Vagina (tissue), 2 donors: ENCODE data around the gene BACE2. TPM values are rescaled to one million over a fixed set of nuclear protein-coding genes. Genes with fewer than 3 reads are reported as not detected.

Source experiments
- DNase-seq, 2 donors: peaks; one replicate each; pipeline ENCODE4 v3.0.0-alpha.2; 2017; ENCODE audit errors: extremely low spot score in 2 of 2
- H3K27ac ChIP-seq: fragments of 200-600 bp; sonication (generic); one replicate; pipeline ENCODE4 v1.5.1; 2019
- H3K27me3 ChIP-seq: fragments of 200-600 bp; sonication (generic); one replicate; pipeline ENCODE4 v1.5.1; 2019
- H3K36me3 ChIP-seq, 2 donors: fragments of 200-600 bp; sonication (generic); one replicate each; pipeline ENCODE4 v1.5.1; 2017 to 2019
- H3K4me1 ChIP-seq: fragments of 200-600 bp; sonication (generic); one replicate; pipeline ENCODE4 v1.5.1; 2019
- H3K4me3 ChIP-seq, 2 donors: fragments of 200-600 bp; sonication (generic); 1 replicate in 1 of 2; 2 replicates in 1 of 2; pipeline ENCODE4 v1.5.1; 2016 to 2019
- H3K9me3 ChIP-seq: fragments of 200-600 bp; sonication (generic); one replicate; pipeline ENCODE4 v1.5.1; 2019
- CTCF ChIP-seq, 3 experiments: fragments of 450-650 bp in 2 of 3; fragments of 200-600 bp in 1 of 3; sonication (generic) in 1 of 3; IDR thresholded peaks; one replicate each; pipeline ENCODE4 v1.5.1; 2017 to 2019; ENCODE audit warnings: antibody characterized with exemption in 3 of 3, mild to moderate bottlenecking in 2 of 3, moderate library complexity in 2 of 3
- POLR2A ChIP-seq, 2 donors: fragments of 450-650 bp; IDR thresholded peaks; one replicate each; pipeline ENCODE4 v1.6.1; 2017; ENCODE audit warnings: antibody characterized with exemption in 2 of 2, mild to moderate bottlenecking in 2 of 2, moderate library complexity in 2 of 2
- POLR2AphosphoS5 ChIP-seq, 2 donors: sonication (generic); formaldehyde crosslinking; IDR thresholded peaks; one replicate each; pipeline ENCODE4 v1.9.0; 2017; ENCODE audit warnings: antibody characterized with exemption in 2 of 2, mild to moderate bottlenecking in 2 of 2, low read depth in 1 of 2; ENCODE audit not compliant: insufficient read depth in 1 of 2
- intact Hi-C: fragments of 100-400 bp; cut with DNase I; formaldehyde crosslinking; loops from one replicate; pipeline ENCODE4 v1.15.1; 2023
- total RNA-seq: library from RNA; depleted of rRNA; stranded (reverse); fragments of >200 nt; gene quantifications from one replicate; pipeline ENCODE4 v1.2.3, GENCODE V29; 2016

BACE2 gene
- total RNA-seq, 1 donor from 2014 or later, result 43.7 TPM

GRCh38 chr21:41317063-41317392, 149.1 kb downstream of the BACE2 start:
- Histone ChIP-seq H3K36me3 (no peaks in the 10 kb centered on the region), H3K27me3 (peaks cover 5% of the 10 kb centered on the region), H3K27ac (no peak overlapping the region), H3K4me3 (peak overlapping the region; percentile 22 to 36), H3K9me3 (no peaks in the 10 kb centered on the region), H3K4me1 (peaks cover 13% of the 10 kb centered on the region)
- no peak for DNase-seq
- intact Hi-C loops, result no loop called here
- TF ChIP-seq CTCF (IDR thresholded peaks at IDR 0.05) (no peak), POLR2A (IDR thresholded peaks at IDR 0.05) (no peak), POLR2AphosphoS5 (IDR thresholded peaks at IDR 0.05; ENCODE audit: insufficient read depth in 1 of 2, low read depth in 1 of 2) (no peak)

- no peak overlapping the region for H3K27ac ChIP-seq
Measured at GRCh38 chr21:41317458-41317857, 149.5 kb downstream of the BACE2 start.

GRCh38 chr21:41318218-41318617, 150.3 kb downstream of the BACE2 start:
- no peak overlapping the region for H3K27ac ChIP-seq

More at GRCh38 chr21:41317458-41317857, 149.5 kb downstream of the BACE2 start:
- TF ChIP-seq CTCF (IDR thresholded peaks at IDR 0.05), result no peak
- no peak for TF ChIP-seq POLR2A (IDR thresholded peaks at IDR 0.05)
- Histone ChIP-seq H3K36me3 (no peaks in the 10 kb centered on the region), H3K27me3 (peaks cover 5% of the 10 kb centered on the region), H3K9me3 (no peaks in the 10 kb centered on the region), H3K4me1 (peaks cover 13% of the 10 kb centered on the region), H3K4me3 (peak overlapping the region in 1 of 2 donors; percentile 22)
- no peak for DNase-seq
- intact Hi-C loops, result no loop called here

GRCh38 chr21:41319273-41319672, 151.3 kb downstream of the BACE2 start:
- no peak for DNase-seq
- H3K27me3 ChIP-seq, result peaks cover 5% of the 10 kb centered on the region
- no peak overlapping the region for H3K4me3 ChIP-seq
- H3K27ac ChIP-seq, result no peak overlapping the region
- no peaks in the 10 kb centered on the region for H3K9me3 ChIP-seq
- no peak for TF ChIP-seq CTCF (IDR thresholded peaks at IDR 0.05)
- TF ChIP-seq POLR2A (IDR thresholded peaks at IDR 0.05), result no peak
- no peak for TF ChIP-seq POLR2AphosphoS5 (IDR thresholded peaks at IDR 0.05; ENCODE audit: insufficient read depth in 1 of 2, low read depth in 1 of 2)
- intact Hi-C loops, result no loop called here
- no peaks in the 10 kb centered on the region for H3K36me3 ChIP-seq
- H3K4me1 ChIP-seq, result peaks cover 13% of the 10 kb centered on the region

More at GRCh38 chr21:41318218-41318617, 150.3 kb downstream of the BACE2 start:
- H3K4me3 ChIP-seq, result no peak overlapping the region
- TF ChIP-seq POLR2AphosphoS5 (IDR thresholded peaks at IDR 0.05; ENCODE audit: insufficient read depth in 1 of 2, low read depth in 1 of 2) (no peak), CTCF (IDR thresholded peaks at IDR 0.05) (no peak), POLR2A (IDR thresholded peaks at IDR 0.05) (no peak)
- H3K36me3 ChIP-seq, result no peaks in the 10 kb centered on the region
- no peaks in the 10 kb centered on the region for H3K9me3 ChIP-seq
- H3K4me1 ChIP-seq, result peaks cover 13% of the 10 kb centered on the region
- H3K27me3 ChIP-seq, result peaks cover 5% of the 10 kb centered on the region
- DNase-seq, result no peak
- intact Hi-C loops, result no loop called here

- Histone ChIP-seq H3K27me3 (peaks cover 5% of the 10 kb centered on the region), H3K9me3 (no peaks in the 10 kb centered on the region), H3K4me3 (no peak overlapping the region), H3K27ac (no peak overlapping the region), H3K36me3 (no peaks in the 10 kb centered on the region), H3K4me1 (peaks cover 10% of the 10 kb centered on the region)
- intact Hi-C loops, result no loop called here
- TF ChIP-seq POLR2AphosphoS5 (IDR thresholded peaks at IDR 0.05; ENCODE audit: insufficient read depth in 1 of 2, low read depth in 1 of 2), result no peak
- no peak for TF ChIP-seq POLR2A (IDR thresholded peaks at IDR 0.05)
- DNase-seq, result no peak
Measured at GRCh38 chr21:41321211-41321907, 153.4 kb downstream of the BACE2 start.
